GM18951 (cell line): ENCODE results near the gene THAP9.
"Not testable (repeated sequence)": the region's sequence is repeated elsewhere in the genome, so short reads cannot be mapped to it uniquely, and the experiment has no call there.

ENCODE experiments used
- POLR2A ChIP-seq: IDR thresholded peaks from 4 replicates; pipeline ENCODE4 v1.6.1; 2011; ENCODE audit warnings: mild to moderate bottlenecking; ENCODE audit not compliant: insufficient read length, insufficient read depth; ENCODE audit errors: extremely low read depth
- in situ Hi-C: fragments of 300-500 bp; cut with MboI; formaldehyde crosslinking; loops from one replicate; pipeline ENCODE4 v1.12.0; 2022; ENCODE audit warnings: low sequenced_read_pairs, mixed read lengths, inconsistent platforms; ENCODE audit not compliant: unreplicated experiment

The THAP9 gene

GRCh38 chr4:82903737-82904136, 3.2 kb downstream of the THAP9 start:
- TF ChIP-seq POLR2A: no peak
- in situ Hi-C loops: no loop called here

- in situ Hi-C loops: no loop called here
- TF ChIP-seq POLR2A: no peak
These were observed 4.7 kb downstream of the THAP9 start for GRCh38 chr4:82905205-82905604.

- no peak for TF ChIP-seq POLR2A
- in situ Hi-C loops: no loop called here
These were observed 5.9 kb downstream of the THAP9 start for GRCh38 chr4:82906469-82906868.

- in situ Hi-C loops: no loop called here
- no peak for TF ChIP-seq POLR2A
These were observed 8.8 kb downstream of the THAP9 start for GRCh38 chr4:82909326-82909725.

GRCh38 chr4:82913305-82913704, 12.8 kb downstream of the THAP9 start:
- no peak for TF ChIP-seq POLR2A
- in situ Hi-C loops: no loop called here

GRCh38 chr4:82913968-82914367, 13.4 kb downstream of the THAP9 start:
- in situ Hi-C loops: not testable (repeated sequence)

- in situ Hi-C loops: no loop called here
- no peak for TF ChIP-seq POLR2A
These were observed 17.6 kb downstream of the THAP9 start for GRCh38 chr4:82918091-82918490.

- no peak for TF ChIP-seq POLR2A
- in situ Hi-C loops: no loop called here
These were observed 18.9 kb downstream of the THAP9 start for GRCh38 chr4:82919386-82919785.

- in situ Hi-C loops: no loop called here
- no peak for TF ChIP-seq POLR2A
These were observed 21.3 kb downstream of the THAP9 start for GRCh38 chr4:82921795-82922194.

- in situ Hi-C loops: no loop called here
- no peak for TF ChIP-seq POLR2A
These were observed 30.6 kb downstream of the THAP9 start for GRCh38 chr4:82930848-82931755.

GRCh38 chr4:82934441-82934840, 33.9 kb downstream of the THAP9 start:
- TF ChIP-seq POLR2A: no peak

GRCh38 chr4:82939414-82939813, 38.9 kb downstream of the THAP9 start:
- in situ Hi-C loops: no loop called here
- no peak for TF ChIP-seq POLR2A

More at GRCh38 chr4:82934441-82934840, 33.9 kb downstream of the THAP9 start:
- in situ Hi-C loops: no loop called here

- no peak for TF ChIP-seq POLR2A
- in situ Hi-C loops: no loop called here
These were observed 47.0 kb downstream of the THAP9 start for GRCh38 chr4:82947498-82947897.

GRCh38 chr4:82948647-82949204, 48.2 kb downstream of the THAP9 start:
- in situ Hi-C loops: no loop called here
- no peak for TF ChIP-seq POLR2A
